H9 (cell line): ENCODE data around the gene CHD6. TPM values are rescaled to one million over a fixed set of nuclear protein-coding genes. Genes with fewer than 3 reads are reported as not detected.

ENCODE experiments used
- DNase-seq: peaks from one replicate; pipeline ENCODE4 v3.0.0-alpha.2; 2017
- H2AFZ ChIP-seq: one replicate; pipeline ENCODE4 v1.6.1; 2013; ENCODE audit warnings: mild to moderate bottlenecking, low read length, control low read depth, moderate library complexity
- H2AK5ac ChIP-seq: 2 replicates; pipeline ENCODE4 v1.6.1; 2013; ENCODE audit warnings: low read length, control low read depth, mixed read lengths; ENCODE audit not compliant: insufficient read length
- H2BK120ac ChIP-seq: one replicate; pipeline ENCODE4 v1.6.1; 2013; ENCODE audit warnings: low read depth, mild to moderate bottlenecking, low read length, control low read depth, inconsistent platforms; ENCODE audit not compliant: poor library complexity, severe bottlenecking
- H2BK12ac ChIP-seq: 2 replicates; pipeline ENCODE4 v1.6.1; 2013; ENCODE audit warnings: low read length, control low read depth, mixed read lengths, low read depth; ENCODE audit not compliant: insufficient read length
- H2BK15ac ChIP-seq: 2 replicates; pipeline ENCODE4 v1.6.1; 2013; ENCODE audit warnings: low read depth, low read length, control low read depth
- H2BK20ac ChIP-seq: one replicate; pipeline ENCODE4 v1.6.1; 2013; ENCODE audit warnings: low read depth, mild to moderate bottlenecking, low read length, control low read depth, inconsistent platforms; ENCODE audit not compliant: poor library complexity, severe bottlenecking
- H2BK5ac ChIP-seq: 2 replicates; pipeline ENCODE4 v1.6.1; 2013; ENCODE audit warnings: low read length, control low read depth, mixed read lengths; ENCODE audit not compliant: insufficient read length
- H3K14ac ChIP-seq: 2 replicates; pipeline ENCODE4 v1.6.1; 2013; ENCODE audit warnings: low read length, control low read depth; ENCODE audit not compliant: insufficient read depth
- H3K18ac ChIP-seq: 2 replicates; pipeline ENCODE4 v1.6.1; 2013; ENCODE audit warnings: low read depth, mild to moderate bottlenecking, mixed read lengths, low read length, control low read depth; ENCODE audit not compliant: insufficient read length
- H3K23ac ChIP-seq: 2 replicates; pipeline ENCODE4 v1.6.1; 2013; ENCODE audit warnings: low read length, control low read depth, mixed read lengths, low read depth; ENCODE audit not compliant: insufficient read length
- H3K23me2 ChIP-seq: 2 replicates; pipeline ENCODE4 v1.6.1; 2013; ENCODE audit warnings: low read depth, mild to moderate bottlenecking, mixed read lengths, low read length, control low read depth; ENCODE audit not compliant: insufficient read length, poor library complexity, severe bottlenecking
- H3K27ac ChIP-seq: 2 replicates; pipeline ENCODE4 v1.5.1; 2013; ENCODE audit warnings: low read length, control low read depth, mixed read lengths, low read depth; ENCODE audit not compliant: insufficient read length
- H3K27me3 ChIP-seq: 2 replicates; pipeline ENCODE4 v1.6.1; 2013; ENCODE audit warnings: low read length, control low read depth, inconsistent platforms; ENCODE audit not compliant: insufficient read depth
- H3K4ac ChIP-seq: 2 replicates; pipeline ENCODE4 v1.6.1; 2013; ENCODE audit warnings: low read depth, mild to moderate bottlenecking, control low read depth, inconsistent platforms, low read length, moderate library complexity
- H3K4me1 ChIP-seq: 2 replicates; pipeline ENCODE4 v1.6.1; 2013; ENCODE audit warnings: low read length, control low read depth, inconsistent platforms; ENCODE audit not compliant: insufficient read depth
- H3K4me2 ChIP-seq: 2 replicates; pipeline ENCODE4 v1.6.1; 2013; ENCODE audit warnings: low read length, control low read depth, mixed read lengths; ENCODE audit not compliant: insufficient read length, insufficient read depth
- H3K56ac ChIP-seq: 2 replicates; pipeline ENCODE4 v1.6.1; 2013; ENCODE audit warnings: low read depth, mild to moderate bottlenecking, mixed read lengths, low read length, control low read depth; ENCODE audit not compliant: insufficient read length
- H3K79me1 ChIP-seq: 2 replicates; pipeline ENCODE4 v1.6.1; 2013; ENCODE audit warnings: low read depth, mild to moderate bottlenecking, moderate library complexity, low read length, control low read depth, inconsistent platforms; ENCODE audit not compliant: insufficient read depth, poor library complexity, severe bottlenecking
- H3K79me2 ChIP-seq: 2 replicates; pipeline ENCODE4 v1.6.1; 2013; ENCODE audit warnings: low read length, control low read depth, inconsistent platforms; ENCODE audit not compliant: insufficient read depth
- H3K9ac ChIP-seq: 2 replicates; pipeline ENCODE4 v1.6.1; 2013; ENCODE audit warnings: low read length, control low read depth, mixed read lengths; ENCODE audit not compliant: insufficient read length; ENCODE audit errors: extremely low read depth
- H3K9me3 ChIP-seq: one replicate; pipeline ENCODE4 v1.6.1; 2013; ENCODE audit warnings: low read depth, low read length, inconsistent platforms; ENCODE audit not compliant: control insufficient read depth
- H3T11ph ChIP-seq: one replicate; pipeline ENCODE4 v1.6.1; 2013; ENCODE audit warnings: mild to moderate bottlenecking, low read length, control low read depth, inconsistent platforms
- H4K20me1 ChIP-seq: one replicate; pipeline ENCODE4 v1.6.1; 2013; ENCODE audit not compliant: control insufficient read depth, insufficient read length, insufficient read depth
- H4K5ac ChIP-seq: 2 replicates; pipeline ENCODE4 v1.6.1; 2013; ENCODE audit warnings: low read depth, mild to moderate bottlenecking, mixed read lengths, low read length, control low read depth; ENCODE audit not compliant: insufficient read length
- H4K8ac ChIP-seq: replicated peaks from 2 replicates; pipeline ENCODE4 v1.6.1; 2013; ENCODE audit warnings: low read length, control low read depth, mixed read lengths, low read depth; ENCODE audit not compliant: insufficient read length
- H4K91ac ChIP-seq: 2 replicates; pipeline ENCODE4 v1.6.1; 2013; ENCODE audit warnings: low read depth, mild to moderate bottlenecking, moderate library complexity, mixed read lengths, low read length, control low read depth; ENCODE audit not compliant: insufficient read length
- H3K27ac Mint-ChIP-seq, 3 experiments: 2 replicates in 2 of 3; 3 replicates in 1 of 3; pipeline ENCODE4 v1.8.0; 2020 to 2021; ENCODE audit warnings: mixed read lengths in 3 of 3, mild to moderate bottlenecking in 1 of 3, moderate library complexity in 1 of 3
- H3K27me3 Mint-ChIP-seq: 2 replicates; pipeline ENCODE4 v1.8.0; 2021; ENCODE audit warnings: low read depth, mild to moderate bottlenecking, moderate library complexity, mixed read lengths
- H3K36me3 Mint-ChIP-seq, 3 experiments: 2 replicates in 2 of 3; 3 replicates in 1 of 3; pipeline ENCODE4 v1.8.0; 2020 to 2021; ENCODE audit warnings: low read depth in 3 of 3, mixed read lengths in 3 of 3; ENCODE audit not compliant: insufficient read depth in 1 of 3
- H3K4me1 Mint-ChIP-seq, 2 experiments: 2 replicates each; pipeline ENCODE4 v1.8.0; 2020; ENCODE audit warnings: mixed read lengths in 2 of 2
- H3K4me3 Mint-ChIP-seq, 2 experiments: 2 replicates in 1 of 2; 3 replicates in 1 of 2; pipeline ENCODE4 v1.8.0; 2020 to 2021; ENCODE audit warnings: mild to moderate bottlenecking in 2 of 2, mixed read lengths in 2 of 2, moderate library complexity in 1 of 2
- H3K9me3 Mint-ChIP-seq, 2 experiments: 2 replicates in 1 of 2; 3 replicates in 1 of 2; pipeline ENCODE4 v1.8.0; 2020; ENCODE audit warnings: mild to moderate bottlenecking in 2 of 2, mixed read lengths in 2 of 2, moderate library complexity in 1 of 2
- WGBS: extraction: QIAGEN DNeasy Blood & Tissue Kit; methylation state at CpG from one replicate; pipeline ENCODE4 v1.1.7; 2013; ENCODE audit warnings: missing lambda C conversion rate, low lambda C conversion rate, mixed read lengths; ENCODE audit not compliant: insufficient read length; ENCODE audit errors: extremely low coverage; 5-methylcytosine and 5-hydroxymethylcytosine counted together
- total RNA-seq: library from RNA; stranded (reverse); gene quantifications from 2 replicates; pipeline ENCODE4 v1.2.1, GENCODE V29; 2021
- TF ChIP-seq, protein P1 (sequence below): fragments of 200-600 bp; sonication (generic); conservative IDR thresholded peaks from 3 replicates; pipeline ENCODE4 v1.8.0; 2021; ENCODE audit warnings: antibody characterized with exemption, mild to moderate bottlenecking

The CHD6 gene
- total RNA-seq, 1 experiment from 2014 or later: 51.5 TPM

DNA sequence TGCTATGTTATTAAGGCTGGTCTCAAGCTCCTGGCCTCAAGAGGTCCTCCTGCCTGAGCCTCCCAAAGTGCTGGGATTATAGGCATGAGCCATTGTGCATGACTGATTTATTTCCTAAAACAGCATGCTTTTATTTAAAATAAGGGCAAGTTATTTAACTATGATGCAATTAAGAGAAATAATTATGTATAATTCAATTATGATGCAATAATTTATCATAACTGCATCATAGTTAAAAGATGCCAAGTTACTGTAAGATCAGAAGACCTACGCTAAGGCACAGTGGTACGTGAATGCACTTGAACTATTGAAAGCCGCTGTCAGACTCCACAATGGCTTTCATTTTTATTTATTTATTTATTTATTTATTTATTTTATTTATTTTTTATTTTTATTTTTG is 227.3 kb downstream of the CHD6 start:
- no peaks in the 10 kb centered on the region for H3K79me1 ChIP-seq
- H3K18ac ChIP-seq: no peak overlapping the region
- no peak overlapping the region for H4K5ac ChIP-seq
- TF ChIP-seq, protein P1, sequence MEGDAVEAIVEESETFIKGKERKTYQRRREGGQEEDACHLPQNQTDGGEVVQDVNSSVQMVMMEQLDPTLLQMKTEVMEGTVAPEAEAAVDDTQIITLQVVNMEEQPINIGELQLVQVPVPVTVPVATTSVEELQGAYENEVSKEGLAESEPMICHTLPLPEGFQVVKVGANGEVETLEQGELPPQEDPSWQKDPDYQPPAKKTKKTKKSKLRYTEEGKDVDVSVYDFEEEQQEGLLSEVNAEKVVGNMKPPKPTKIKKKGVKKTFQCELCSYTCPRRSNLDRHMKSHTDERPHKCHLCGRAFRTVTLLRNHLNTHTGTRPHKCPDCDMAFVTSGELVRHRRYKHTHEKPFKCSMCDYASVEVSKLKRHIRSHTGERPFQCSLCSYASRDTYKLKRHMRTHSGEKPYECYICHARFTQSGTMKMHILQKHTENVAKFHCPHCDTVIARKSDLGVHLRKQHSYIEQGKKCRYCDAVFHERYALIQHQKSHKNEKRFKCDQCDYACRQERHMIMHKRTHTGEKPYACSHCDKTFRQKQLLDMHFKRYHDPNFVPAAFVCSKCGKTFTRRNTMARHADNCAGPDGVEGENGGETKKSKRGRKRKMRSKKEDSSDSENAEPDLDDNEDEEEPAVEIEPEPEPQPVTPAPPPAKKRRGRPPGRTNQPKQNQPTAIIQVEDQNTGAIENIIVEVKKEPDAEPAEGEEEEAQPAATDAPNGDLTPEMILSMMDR: no peak
- no peak overlapping the region for H2BK15ac ChIP-seq
- H4K8ac ChIP-seq: no peak overlapping the region
- no peaks in the 10 kb centered on the region for H3K79me2 ChIP-seq
- no peak overlapping the region for H3K23ac ChIP-seq
- no peak overlapping the region for H3K14ac ChIP-seq
- H3K27ac Mint-ChIP-seq: no peak overlapping the region
- no peak overlapping the region for H2BK12ac ChIP-seq
- H3K27me3 Mint-ChIP-seq: no peaks in the 10 kb centered on the region
- H2BK20ac ChIP-seq: no peak overlapping the region
- peaks cover 4% of the 10 kb centered on the region; the same call in 1 of the 2 replicates for H3K4me1 ChIP-seq
- WGBS: no CpG with 5 or more reads among the region's 3 CpGs
- no peaks in the 10 kb centered on the region for H3K23me2 ChIP-seq
- H4K91ac ChIP-seq: no peak overlapping the region
- H3K9ac ChIP-seq: no peak overlapping the region
- no peaks in the 10 kb centered on the region for H3K9me3 ChIP-seq
- peaks cover 22 to 29% of the 10 kb centered on the region in 2 experiments for H3K4me1 Mint-ChIP-seq
- no peak overlapping the region for H3K56ac ChIP-seq
- H3K36me3 Mint-ChIP-seq: no peaks in the 10 kb centered on the region
- no peaks in the 10 kb centered on the region for H4K20me1 ChIP-seq
- no peak overlapping the region for H2BK5ac ChIP-seq
- H3K27me3 ChIP-seq: no peaks in the 10 kb centered on the region
- H3K4ac ChIP-seq: no peak overlapping the region
- no peak overlapping the region for H2AFZ ChIP-seq
- no peak for DNase-seq
- H2BK120ac ChIP-seq: no peak overlapping the region
- no peak overlapping the region for H3K4me3 Mint-ChIP-seq
- no peak overlapping the region for H3T11ph ChIP-seq
- no peak overlapping the region for H3K4me2 ChIP-seq
- no peak overlapping the region for H2AK5ac ChIP-seq
- H3K27ac ChIP-seq: no peak overlapping the region
- H3K9me3 Mint-ChIP-seq: no peaks in the 10 kb centered on the region
